CD8-positive, alpha-beta memory T cell (primary cell): Measurements from ENCODE around the gene ARHGEF39. TPM values are rescaled to one million over a fixed set of nuclear protein-coding genes. Genes with fewer than 3 reads are reported as not detected.
A peak's percentile ranks its signal among the peaks of the same experiment; 100 is the strongest.
"Not testable (repeated sequence)": the region's sequence is repeated elsewhere in the genome, so short reads cannot be mapped to it uniquely, and the experiment has no call there.

Experiments
- CTCF ChIA-PET: fragments of 350-600 bp; sonication (Branson Sonifier 250); formaldehyde crosslinking; loops from one replicate; lab custom pipeline; 2021; ENCODE audit warnings: antibody characterized with exemption; lab: Charles Lee
- POLR2A ChIA-PET: fragments of 350-600 bp; sonication (Branson Sonifier 250); formaldehyde crosslinking; loops from one replicate; lab custom pipeline; 2021; ENCODE audit warnings: antibody characterized with exemption; lab: Charles Lee
- DNase-seq, 5 donors: peaks; one replicate each; pipeline versions ENCODE4 v3.0.0 to v3.0.0-alpha.2; 2020 to 2022; ENCODE audit warnings: mixed read lengths in 1 of 5
- H3K27ac ChIP-seq: one replicate; pipeline ENCODE4 v1.7.0; 2013; ENCODE audit warnings: low read depth, mild to moderate bottlenecking, low read length, moderate library complexity
- H3K27me3 ChIP-seq: 2 replicates; pipeline ENCODE4 v1.7.0; 2013; ENCODE audit warnings: low read length, mild to moderate bottlenecking; ENCODE audit not compliant: insufficient read depth, poor library complexity, severe bottlenecking
- H3K36me3 ChIP-seq: 2 replicates; pipeline ENCODE4 v1.7.0; 2013; ENCODE audit warnings: mild to moderate bottlenecking, low read length, moderate library complexity; ENCODE audit not compliant: insufficient read depth
- H3K4me1 ChIP-seq: 2 replicates; pipeline ENCODE4 v1.7.0; 2013; ENCODE audit warnings: mild to moderate bottlenecking, low read length, moderate library complexity; ENCODE audit not compliant: insufficient read depth
- H3K4me3 ChIP-seq: 2 replicates; pipeline ENCODE4 v1.7.0; 2013; ENCODE audit warnings: mild to moderate bottlenecking, low read length
- H3K9me3 ChIP-seq: 2 replicates; pipeline ENCODE4 v1.7.0; 2013; ENCODE audit warnings: mild to moderate bottlenecking, low read length
- H3K27ac Mint-ChIP-seq, 8 donors: one replicate each; pipeline ENCODE4 v1.8.0; 2020 to 2021; ENCODE audit warnings: mixed read lengths in 8 of 8, mild to moderate bottlenecking in 6 of 8, inconsistent platforms in 3 of 8, moderate library complexity in 3 of 8
- H3K27me3 Mint-ChIP-seq, 2 donors: one replicate each; pipeline ENCODE4 v1.8.0; 2020 to 2021; ENCODE audit warnings: mixed read lengths in 2 of 2, mild to moderate bottlenecking in 1 of 2, moderate library complexity in 1 of 2
- H3K36me3 Mint-ChIP-seq, 3 donors: one replicate each; pipeline ENCODE4 v1.8.0; 2020 to 2021; ENCODE audit warnings: mixed read lengths in 3 of 3, inconsistent platforms in 1 of 3, mild to moderate bottlenecking in 1 of 3
- H3K4me1 Mint-ChIP-seq, 3 donors: one replicate each; pipeline ENCODE4 v1.8.0; 2020 to 2021; ENCODE audit warnings: mixed read lengths in 3 of 3, inconsistent platforms in 1 of 3, mild to moderate bottlenecking in 1 of 3
- H3K4me3 Mint-ChIP-seq, 7 donors: one replicate each; pipeline ENCODE4 v1.8.0; 2020 to 2021; ENCODE audit warnings: mixed read lengths in 7 of 7, mild to moderate bottlenecking in 6 of 7, moderate library complexity in 4 of 7, inconsistent platforms in 2 of 7
- H3K9me3 Mint-ChIP-seq, 5 donors: one replicate each; pipeline ENCODE4 v1.8.0; 2020 to 2022; ENCODE audit warnings: mixed read lengths in 5 of 5, mild to moderate bottlenecking in 3 of 5, moderate library complexity in 2 of 5, inconsistent platforms in 1 of 5
- polyA plus RNA-seq: library from polyadenylated mRNA; unstranded; fragments of 300-500 nt; fragmentation: Illumina TruSeq; gene quantifications from one replicate; pipeline ENCODE4 v1.2.3, GENCODE V29; 2021
- total RNA-seq, 2 experiments: library from RNA; stranded (reverse); gene quantifications; one replicate each; pipeline ENCODE4 v1.2.3, GENCODE V29; 2021

ARHGEF39 gene
- total and polyA plus RNA-seq, 3 experiments from 2014 or later, result 1.2 to 10.7 (median 7.7) TPM

- DNase-seq, result peak; percentile 63 to 84 (median 71)
- H3K4me3 ChIP-seq, result peak overlapping the region; percentile 82
- POLR2A ChIA-PET, result interaction anchor here (0.6 to 2.0 kb wide), 8 partner anchors 11 to 514 kb away, joined by 3 to 17 read pairs (median 6); partner anchors contain the start of genes CREB3, STOML2 and TLN1
- Mint-ChIP-seq H3K27me3 (peaks cover 0 to 1% of the 10 kb centered on the region in 2 donors), H3K4me3 (peak overlapping the region; percentile 85 to 92 (median 89)), H3K36me3 (no peaks in the 10 kb centered on the region), H3K9me3 (no peaks in the 10 kb centered on the region), H3K4me1 (peaks cover 42 to 49% (median 46%) of the 10 kb centered on the region in 3 donors), H3K27ac (peak overlapping the region; percentile 89 to 100 (median 98))
- no peaks in the 10 kb centered on the region for H3K27me3 ChIP-seq
- H3K36me3 ChIP-seq, result no peaks in the 10 kb centered on the region
- H3K27ac ChIP-seq, result peak overlapping the region; percentile 70
- H3K4me1 ChIP-seq, result peaks cover 34% of the 10 kb centered on the region
- no peaks in the 10 kb centered on the region for H3K9me3 ChIP-seq
- CTCF ChIA-PET, result interaction anchor here (0.6 to 14.7 kb wide), 22 partner anchors 9 to 195 kb away, joined by 3 to 200 read pairs (median 6); partner anchors contain the start of genes ARHGEF39, CCDC107, CREB3 and RMRP
Observed at GRCh38 chr9:35616681-35617459, 48.1 kb downstream of the ARHGEF39 start.

DNA sequence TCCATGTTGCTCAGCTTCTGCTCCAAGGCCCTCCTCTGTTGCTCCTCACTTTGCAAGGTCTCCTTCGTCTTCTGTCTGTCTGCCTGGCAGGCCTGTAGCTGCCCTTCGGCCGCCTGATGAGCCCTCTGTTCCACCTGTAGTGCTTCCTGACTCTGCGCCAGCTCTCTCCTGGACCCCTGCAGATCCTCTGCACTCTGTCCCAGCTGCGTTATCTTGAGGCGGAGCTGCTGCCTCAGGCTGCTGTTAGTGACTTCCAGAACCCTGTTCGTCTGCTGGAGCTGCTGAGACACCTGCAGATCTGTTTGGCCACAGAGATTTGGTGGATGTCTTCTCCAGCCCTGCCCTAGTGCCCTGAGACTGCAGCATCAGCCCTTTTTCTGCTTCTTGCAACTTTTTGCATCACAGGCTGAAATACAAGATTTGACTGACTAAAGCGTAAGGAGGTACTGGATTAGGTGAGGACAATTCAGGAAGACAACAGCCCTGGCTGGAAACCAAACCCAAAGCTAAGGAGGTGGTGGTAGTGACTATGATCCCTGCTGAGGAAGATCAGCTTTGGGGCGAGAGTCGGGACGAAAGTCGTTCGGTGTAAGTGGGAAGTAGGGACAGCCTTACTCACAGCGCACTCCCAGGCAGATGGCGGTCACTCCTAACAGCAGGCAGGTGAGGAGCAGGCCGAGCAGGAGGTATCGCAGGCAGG is 48.9 kb downstream of the ARHGEF39 start:
- no peak for DNase-seq
- ChIA-PET POLR2A (interaction anchor here (1.4 to 2.0 kb wide), 4 partner anchors 11 to 116 kb away, joined by 6 to 17 read pairs (median 10); partner anchors contain the start of genes CREB3, TESK1 and TLN1), CTCF (interaction anchor here (1.2 to 14.7 kb wide), 15 partner anchors 8 to 173 kb away, joined by 3 to 200 read pairs (median 10); partner anchors contain the start of genes ARHGEF39, CCDC107, CREB3 and RMRP)
- Histone ChIP-seq H3K9me3 (no peaks in the 10 kb centered on the region), H3K36me3 (no peaks in the 10 kb centered on the region), H3K4me1 (peaks cover 34% of the 10 kb centered on the region), H3K27ac (peak overlapping the region; percentile 70), H3K27me3 (no peaks in the 10 kb centered on the region), H3K4me3 (peak overlapping the region; percentile 82)
- Mint-ChIP-seq H3K4me1 (peaks cover 46 to 55% (median 47%) of the 10 kb centered on the region in 3 donors), H3K36me3 (no peaks in the 10 kb centered on the region), H3K4me3 (peak overlapping the region; percentile 85 to 92 (median 89)), H3K27me3 (peaks cover 0 to 1% of the 10 kb centered on the region in 2 donors), H3K9me3 (no peaks in the 10 kb centered on the region), H3K27ac (peak overlapping the region; percentile 89 to 100 (median 98))

DNA sequence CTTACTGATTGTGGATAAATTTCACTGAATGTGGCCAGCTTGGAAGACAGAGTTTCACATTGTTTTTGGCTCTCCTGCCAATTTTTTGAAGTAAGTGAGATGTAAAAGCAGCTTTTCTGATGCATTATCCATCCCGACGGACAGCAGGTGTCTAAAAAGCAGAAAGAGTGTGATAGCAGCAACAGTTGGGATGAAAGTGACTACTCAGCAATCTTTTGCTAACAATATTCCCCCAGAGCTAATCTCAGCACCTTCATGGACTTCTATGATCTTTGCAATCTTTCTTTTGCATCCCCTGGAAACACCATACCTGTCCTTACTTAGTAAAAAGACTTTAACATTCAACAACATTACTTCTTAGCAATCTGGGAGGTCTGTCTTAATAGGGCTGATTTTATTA is 52.2 kb downstream of the ARHGEF39 start:
- peaks cover 25 to 30% (median 29%) of the 10 kb centered on the region in 3 donors for H3K4me1 Mint-ChIP-seq

GRCh38 chr9:35612066-35612465 is 52.9 kb downstream of the ARHGEF39 start:
- POLR2A ChIA-PET, result interaction anchor here (1.0 to 1.6 kb wide), 2 partner anchors 34 to 46 kb away, joined by 3 to 5 read pairs; partner anchors contain the start of genes CCDC107 and RMRP
- H3K4me3 Mint-ChIP-seq, H3K27ac Mint-ChIP-seq, H3K9me3 ChIP-seq, H3K9me3 Mint-ChIP-seq, H3K4me1 ChIP-seq, H3K27me3 Mint-ChIP-seq, DNase-seq, H3K4me3 ChIP-seq, H3K27ac ChIP-seq, H3K27me3 ChIP-seq: not testable (repeated sequence)
- CTCF ChIA-PET, result interaction anchor here (1.2 to 14.7 kb wide), 18 partner anchors 7 to 214 kb away, joined by 3 to 200 read pairs (median 6); partner anchors contain the start of genes ARHGEF39, CCDC107, GBA2 and RGP1
- H3K36me3 ChIP-seq, result peaks cover 11% of the 10 kb centered on the region
- peaks cover 21 to 28% (median 28%) of the 10 kb centered on the region in 3 donors for H3K4me1 Mint-ChIP-seq
- H3K36me3 Mint-ChIP-seq, result peaks cover 0 to 32% (median 4%) of the 10 kb centered on the region in 3 donors

More for the DNA sequence above, 52.2 kb downstream of the ARHGEF39 start:
- Histone ChIP-seq H3K27me3 (no peaks in the 10 kb centered on the region), H3K27ac (no peak overlapping the region), H3K4me1 (peaks cover 14% of the 10 kb centered on the region), H3K9me3 (no peaks in the 10 kb centered on the region), H3K4me3 (no peak overlapping the region), H3K36me3 (peaks cover 11% of the 10 kb centered on the region)
- Mint-ChIP-seq H3K27ac (no peak overlapping the region), H3K36me3 (peaks cover 0 to 26% (median 2%) of the 10 kb centered on the region in 3 donors), H3K9me3 (no peaks in the 10 kb centered on the region), H3K4me3 (peak overlapping the region in 1 of 7 donors; percentile 4), H3K27me3 (peaks cover 0 to 1% of the 10 kb centered on the region in 2 donors)
- ChIA-PET POLR2A (interaction anchor here (1.0 kb wide), 1 partner anchor 45 kb away, joined by 3 read pairs; the partner anchor contains the start of genes CCDC107 and RMRP), CTCF (interaction anchor here (1.4 to 14.7 kb wide), 8 partner anchors 8 to 118 kb away, joined by 3 to 200 read pairs (median 30); partner anchors contain the start of genes ARHGEF39, CCDC107, RMRP and SIT1)
- no peak for DNase-seq

DNA sequence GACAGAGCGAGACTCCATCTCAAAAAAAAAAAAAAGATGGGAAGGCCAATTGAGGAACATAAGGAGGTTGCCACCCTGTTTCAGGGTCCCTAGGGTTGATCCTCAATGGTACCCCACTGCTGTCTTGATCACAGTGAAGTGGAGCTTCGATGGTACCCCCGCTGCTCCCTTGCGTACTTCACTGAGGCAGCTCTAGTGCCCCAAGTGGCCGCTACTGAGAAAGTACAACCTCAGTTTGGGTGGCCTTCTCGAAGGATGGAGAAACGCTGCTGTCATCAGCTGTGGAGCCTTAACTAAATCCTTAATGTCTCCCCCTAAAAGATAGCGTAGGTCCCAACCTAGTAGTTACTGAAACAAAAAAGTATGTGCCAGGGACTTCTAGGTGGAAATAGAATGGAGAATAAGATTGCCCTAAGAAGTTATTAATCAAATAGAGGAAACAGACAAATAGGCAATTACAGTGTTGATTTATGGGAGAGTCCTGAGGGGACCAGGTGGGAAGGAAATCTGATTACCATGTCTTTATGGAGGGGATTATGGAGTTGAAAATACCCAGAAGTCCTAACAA is 53.7 kb downstream of the ARHGEF39 start:
- DNase-seq, result peak; percentile 37 to 68 (median 44)
- POLR2A ChIA-PET, result interaction anchor here (1.2 to 1.6 kb wide), 3 partner anchors 9 to 47 kb away, joined by 4 to 5 read pairs (median 4); partner anchors contain the start of genes CCDC107 and RMRP
- Mint-ChIP-seq H3K4me3 (peak overlapping the region in 2 of 7 donors; percentile 61 to 67), H3K36me3 (peaks cover 0 to 36% (median 4%) of the 10 kb centered on the region in 3 donors), H3K27ac (peak overlapping the region; percentile 3 to 84 (median 66)), H3K27me3 (peaks cover 0 to 1% of the 10 kb centered on the region in 2 donors), H3K4me1 (peaks cover 21 to 26% (median 26%) of the 10 kb centered on the region in 3 donors), H3K9me3 (no peaks in the 10 kb centered on the region)
- H3K4me1 ChIP-seq, result peaks cover 11% of the 10 kb centered on the region
- H3K9me3 ChIP-seq, result no peaks in the 10 kb centered on the region
- no peak overlapping the region for H3K27ac ChIP-seq
- no peaks in the 10 kb centered on the region for H3K27me3 ChIP-seq
- CTCF ChIA-PET, result interaction anchor here (0.8 to 14.7 kb wide), 29 partner anchors 8 to 494 kb away, joined by 3 to 200 read pairs (median 4); partner anchors contain the start of genes ARHGEF39, CCDC107, CREB3 and GBA2
- H3K36me3 ChIP-seq, result peaks cover 11% of the 10 kb centered on the region
- H3K4me3 ChIP-seq, result no peak overlapping the region

- H3K9me3 Mint-ChIP-seq, result no peaks in the 10 kb centered on the region
- ChIA-PET CTCF (interaction anchor here (0.7 to 14.7 kb wide), 6 partner anchors 10 to 94 kb away, joined by 3 to 200 read pairs (median 33); partner anchors contain the start of genes CCDC107, RMRP and SIT1), POLR2A (no interaction called here)
- H3K36me3 Mint-ChIP-seq, result peaks cover 0 to 41% (median 4%) of the 10 kb centered on the region in 3 donors
- peaks cover 11% of the 10 kb centered on the region for H3K36me3 ChIP-seq
- H3K4me1 Mint-ChIP-seq, result peaks cover 23 to 29% (median 26%) of the 10 kb centered on the region in 3 donors
- H3K27ac Mint-ChIP-seq, result peak overlapping the region in 1 of 8 donors; percentile 47
- no peak overlapping the region for H3K4me3 ChIP-seq
- DNase-seq, result no peak
- no peak overlapping the region for H3K27ac ChIP-seq
- H3K27me3 ChIP-seq, result no peaks in the 10 kb centered on the region
- peak overlapping the region in 1 of 7 donors; percentile 48 for H3K4me3 Mint-ChIP-seq
- no peaks in the 10 kb centered on the region for H3K27me3 Mint-ChIP-seq
- H3K9me3 ChIP-seq, result no peaks in the 10 kb centered on the region
- peaks cover 13% of the 10 kb centered on the region for H3K4me1 ChIP-seq
Observed at GRCh38 chr9:35609820-35610163, 55.2 kb downstream of the ARHGEF39 start.
